GM19193 (cell line): ENCODE results near the gene SLC3A2.

Experiments used
- POLR2A ChIP-seq: IDR thresholded peaks from 4 replicates; pipeline ENCODE4 v1.6.1; 2011; ENCODE audit not compliant: insufficient read depth, insufficient read length; ENCODE audit errors: extremely low read depth

Gene SLC3A2

DNA sequence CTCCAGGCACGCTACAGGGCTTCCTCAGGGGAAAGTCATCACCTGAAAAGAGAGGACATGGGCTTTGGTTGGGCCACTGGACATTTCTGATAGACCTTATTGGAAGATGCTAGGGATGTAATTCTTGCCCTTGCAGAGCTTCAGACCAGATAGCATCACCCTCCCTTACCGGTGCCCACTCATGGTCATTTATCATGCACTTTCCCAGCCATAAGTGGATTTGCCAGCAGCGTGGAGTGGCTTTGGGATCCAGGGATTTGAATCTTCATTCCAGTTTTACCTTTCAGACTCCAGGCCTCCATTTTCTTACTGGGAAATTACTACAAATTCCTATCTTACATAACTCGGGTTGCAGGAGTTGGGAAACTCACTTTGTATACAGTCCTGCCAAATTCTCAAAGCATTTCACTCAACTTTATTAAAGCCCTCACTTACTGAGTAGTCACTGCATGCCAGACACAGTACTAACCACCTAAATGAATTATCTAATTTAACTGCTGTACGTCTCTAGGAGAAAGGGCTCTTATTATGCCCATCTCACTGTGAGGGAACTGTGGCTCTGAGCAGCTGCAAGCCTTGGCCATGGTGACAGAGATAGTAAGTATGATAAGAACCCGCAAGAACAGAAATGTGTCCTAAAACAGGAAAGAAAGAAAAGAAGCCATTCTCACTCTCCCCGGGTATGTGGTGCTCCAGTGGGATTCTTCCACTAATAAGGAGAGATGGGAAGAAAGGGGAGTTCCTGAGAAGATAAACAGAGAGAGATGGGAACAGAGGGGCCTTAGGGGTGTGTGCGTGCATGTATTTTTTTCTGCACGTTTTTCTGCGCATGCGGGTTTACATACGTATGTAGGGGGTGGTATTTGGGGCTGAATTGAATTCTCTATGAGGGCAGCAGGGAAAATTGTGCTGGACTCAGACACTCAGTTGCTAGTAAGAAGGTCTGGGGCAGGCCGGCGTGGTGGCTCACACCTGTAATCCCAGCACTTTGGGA lies 30.7 kb downstream of the SLC3A2 start:
- TF ChIP-seq POLR2A, result no peak

DNA sequence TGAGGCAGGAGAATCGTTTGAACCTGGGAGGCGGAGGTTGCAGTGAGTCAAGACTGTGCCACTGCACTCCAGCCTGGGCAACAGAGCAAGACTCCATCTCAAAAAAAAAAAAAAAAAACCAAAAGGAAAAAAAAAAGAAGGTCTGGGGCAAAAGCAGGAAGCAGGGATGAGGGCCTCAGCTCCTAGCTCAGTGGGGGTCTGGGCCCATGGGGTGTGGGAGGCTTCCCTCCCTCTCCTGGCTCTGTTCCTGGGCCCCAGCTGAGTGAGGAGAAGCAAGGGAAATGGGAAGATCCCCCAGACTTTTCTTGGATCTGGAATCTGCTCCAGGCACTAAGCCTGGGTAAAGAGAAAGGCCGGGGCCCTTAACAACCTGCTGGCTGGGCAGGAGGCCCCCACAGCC lies 31.6 kb downstream of the SLC3A2 start:
- no peak for TF ChIP-seq POLR2A

GRCh38 chr11:62914416-62914815 lies 33.7 kb downstream of the SLC3A2 start:
- no peak for TF ChIP-seq POLR2A

DNA sequence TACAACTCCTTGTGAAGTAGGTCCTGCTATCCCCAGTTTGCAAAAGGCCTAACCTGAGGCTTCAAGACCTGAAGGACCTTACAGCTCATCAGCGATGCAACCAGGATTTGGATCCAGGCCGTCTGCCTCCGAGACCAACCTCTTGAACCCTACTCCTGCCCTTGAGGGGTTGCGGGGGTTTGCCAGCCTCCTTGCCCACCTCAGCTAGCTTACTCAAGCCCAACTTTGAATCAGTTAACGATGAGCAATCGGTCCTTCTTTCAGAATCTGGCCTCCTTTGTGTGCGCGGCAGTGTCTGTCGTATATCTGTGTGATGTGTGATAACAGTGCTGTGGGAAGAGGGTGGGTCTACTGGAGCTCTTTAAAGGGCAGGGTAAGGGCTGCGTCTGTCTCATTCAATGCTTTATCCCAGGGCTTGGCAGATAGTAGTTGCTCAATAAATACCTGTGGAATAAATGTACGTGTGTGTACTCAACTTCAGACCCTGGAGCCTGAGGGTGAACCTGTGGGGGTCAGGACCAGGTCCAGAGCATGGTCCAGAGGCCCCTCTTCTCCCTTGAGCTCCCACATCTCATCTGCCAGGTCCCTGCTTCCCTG lies 37.3 kb downstream of the SLC3A2 start:
- TF ChIP-seq POLR2A, result no peak

- TF ChIP-seq POLR2A, result no peak
These were observed 37.8 kb downstream of the SLC3A2 start for GRCh38 chr11:62918531-62918930.

DNA sequence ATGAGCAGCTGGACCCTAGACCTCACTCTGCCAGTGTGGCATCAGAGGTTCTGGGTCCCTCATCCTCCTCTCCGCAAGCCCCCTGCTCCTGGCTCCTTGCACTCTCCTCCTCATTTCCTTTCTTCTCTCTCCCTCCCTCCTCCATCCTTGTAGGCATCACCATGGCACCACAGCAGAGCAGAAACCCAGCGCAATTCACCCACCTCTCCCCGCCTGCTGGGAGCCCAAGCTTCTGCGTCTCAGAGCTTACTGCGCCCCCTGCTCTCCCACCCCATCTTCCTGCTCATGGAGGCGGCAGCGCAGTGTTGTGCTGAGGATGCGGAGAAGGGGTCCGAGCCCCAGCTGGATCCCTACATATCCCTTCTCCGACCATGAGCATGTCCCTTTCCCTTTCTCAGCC lies 38.8 kb downstream of the SLC3A2 start:
- no peak for TF ChIP-seq POLR2A

GRCh38 chr11:62919898-62920640 lies 39.4 kb downstream of the SLC3A2 start:
- no peak for TF ChIP-seq POLR2A

- no peak for TF ChIP-seq POLR2A
These were observed 40.5 kb downstream of the SLC3A2 start, which contains the start of gene CHRM1 for GRCh38 chr11:62921201-62921572. Gene CHRM1, minus strand, starts transcription at chr11:62921363. Its CDS starts 10,263 bp downstream, at chr11:62911100.

DNA sequence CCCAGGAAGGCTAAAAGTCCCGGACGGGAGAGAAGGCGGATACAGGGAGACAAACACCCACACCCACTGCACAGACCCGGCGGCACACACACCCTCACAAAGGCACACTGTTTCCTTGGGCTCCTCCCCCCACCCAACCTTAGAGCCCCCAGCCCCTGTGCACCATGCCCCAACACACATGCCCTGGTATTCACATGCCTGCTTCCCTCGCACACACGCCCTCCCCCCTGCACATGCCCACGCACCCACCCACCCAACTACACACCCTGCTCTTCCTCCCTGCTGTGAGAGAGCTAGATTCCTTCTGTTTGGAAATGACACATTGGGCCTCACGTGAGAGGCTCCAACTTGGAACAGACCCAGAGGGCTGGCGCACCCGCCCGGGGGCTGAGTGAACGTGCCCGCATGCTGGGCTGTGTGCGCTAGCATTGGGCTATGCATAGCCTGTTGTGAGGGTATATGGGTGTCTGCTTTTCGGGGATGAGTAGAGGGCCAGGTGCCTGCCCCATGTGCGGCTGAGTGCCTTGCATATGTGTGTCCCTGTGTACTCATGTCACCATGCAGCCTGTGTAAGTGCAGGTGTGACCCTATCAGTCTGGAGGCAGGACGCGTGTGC lies 41.0 kb downstream of the SLC3A2 start:
- TF ChIP-seq POLR2A, result no peak

DNA sequence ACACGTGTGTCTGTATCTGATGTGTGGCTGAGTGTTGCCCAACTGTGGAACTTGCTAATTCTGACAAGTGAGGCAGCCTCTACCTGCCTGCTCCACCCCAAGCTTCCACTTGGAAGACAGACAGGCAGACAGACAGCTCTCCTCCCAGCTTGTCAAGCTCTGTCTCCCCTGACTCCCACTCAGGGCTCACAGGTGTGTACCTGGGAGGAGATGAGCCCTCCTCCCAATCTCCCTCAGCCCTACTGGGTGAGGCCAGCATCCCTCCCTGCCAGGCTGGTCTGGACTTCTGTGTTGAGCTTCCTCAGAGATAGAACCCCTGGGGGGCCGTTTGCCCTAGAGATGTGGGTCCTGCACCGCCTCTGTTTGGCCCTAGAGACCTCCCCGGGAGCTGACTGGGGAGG lies 41.5 kb downstream of the SLC3A2 start:
- no peak for TF ChIP-seq POLR2A

- TF ChIP-seq POLR2A, result no peak
These were observed 42.1 kb downstream of the SLC3A2 start for GRCh38 chr11:62922653-62923431.

GRCh38 chr11:62923601-62924411 lies 43.1 kb downstream of the SLC3A2 start:
- TF ChIP-seq POLR2A, result no peak

DNA sequence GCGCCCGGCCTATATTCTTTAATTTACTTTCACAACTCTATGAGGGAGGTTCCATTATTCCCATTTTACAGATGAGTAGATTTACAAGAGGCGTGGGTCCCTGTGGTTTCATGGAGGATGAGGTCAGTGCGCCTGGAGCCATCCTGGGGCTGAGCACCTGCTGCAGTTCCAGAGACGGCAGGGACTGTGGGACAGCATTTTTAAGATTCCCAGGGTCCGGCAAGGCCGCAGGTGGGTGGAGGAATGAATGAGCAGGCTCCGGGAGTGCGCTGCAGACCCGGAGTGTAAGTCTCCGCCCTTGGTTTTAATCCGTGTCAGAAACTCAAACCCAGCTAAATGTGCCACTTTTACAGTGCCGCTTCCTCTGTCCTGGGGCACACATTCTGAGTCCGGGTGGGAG lies 44.6 kb downstream of the SLC3A2 start:
- no peak for TF ChIP-seq POLR2A
